T-helper 17 cell (primary cell): ENCODE results near the gene FBXW7. TPM values are rescaled to one million over a fixed set of nuclear protein-coding genes. Genes with fewer than 3 reads are reported as not detected.

Experiments
- ATAC-seq: fragments of 150-1000 bp; cut with Tn5 transposase; 2 replicates; pipeline ENCODE4 v1.10.0; 2021; ENCODE audit warnings: mild to moderate bottlenecking, moderate library complexity
- DNase-seq, 3 donors: peaks; one replicate each; pipeline versions ENCODE4 v3.0.0 to v3.0.0-alpha.2; 2020 to 2021
- H3K9me3 ChIP-seq: one replicate; pipeline ENCODE4 v1.7.0; 2013; ENCODE audit warnings: low read length, mild to moderate bottlenecking; ENCODE audit not compliant: control insufficient read depth, poor library complexity, severe bottlenecking
- H3K27ac Mint-ChIP-seq: one replicate; pipeline ENCODE4 v1.8.0; 2022; ENCODE audit warnings: mild to moderate bottlenecking, moderate library complexity, mixed read lengths
- H3K27me3 Mint-ChIP-seq: one replicate; pipeline ENCODE4 v1.8.0; 2022; ENCODE audit warnings: mixed read lengths
- H3K36me3 Mint-ChIP-seq: one replicate; pipeline ENCODE4 v1.8.0; 2022; ENCODE audit warnings: low read depth, mixed read lengths
- H3K4me1 Mint-ChIP-seq: one replicate; pipeline ENCODE4 v1.8.0; 2022; ENCODE audit warnings: mild to moderate bottlenecking, mixed read lengths
- H3K4me3 Mint-ChIP-seq: one replicate; pipeline ENCODE4 v1.8.0; 2022; ENCODE audit warnings: mild to moderate bottlenecking, moderate library complexity, mixed read lengths
- total RNA-seq, 4 donors: library from RNA in 2 of 4; stranded (reverse) in 2 of 4; gene quantifications; one replicate each; pipeline ENCODE4 v1.2.3 and lab custom pipeline; 2022 to 2026

FBXW7 gene
- total RNA-seq, 2 donors from 2014 or later: 102 to 125 TPM

GRCh38 chr4:152328582-152328981, 207.3 kb downstream of the FBXW7 start:
- H3K9me3 ChIP-seq: no peaks in the 10 kb centered on the region
- Mint-ChIP-seq H3K27me3 (no peaks in the 10 kb centered on the region), H3K36me3 (peaks cover 9% of the 10 kb centered on the region), H3K4me3 (no peak overlapping the region), H3K27ac (peak overlapping the region; percentile 51), H3K4me1 (peaks cover 14% of the 10 kb centered on the region)
- DNase-seq (no peak), ATAC-seq (no peak)

GRCh38 chr4:152327606-152328453, 208.1 kb downstream of the FBXW7 start:
- no peaks in the 10 kb centered on the region for H3K9me3 ChIP-seq
- H3K4me1 Mint-ChIP-seq: peaks cover 14% of the 10 kb centered on the region
- peak overlapping the region; percentile 51 for H3K27ac Mint-ChIP-seq
- H3K4me3 Mint-ChIP-seq: peak overlapping the region; percentile 75
- DNase-seq: no peak
- peaks cover 10% of the 10 kb centered on the region for H3K36me3 Mint-ChIP-seq
- no peaks in the 10 kb centered on the region for H3K27me3 Mint-ChIP-seq
- peak; percentile 65 for ATAC-seq

- peaks cover 16% of the 10 kb centered on the region for H3K4me1 Mint-ChIP-seq
- H3K9me3 ChIP-seq: no peaks in the 10 kb centered on the region
- no peaks in the 10 kb centered on the region for H3K27me3 Mint-ChIP-seq
- ATAC-seq (no peak), DNase-seq (no peak)
- no peak overlapping the region for H3K4me3 Mint-ChIP-seq
- H3K36me3 Mint-ChIP-seq: peaks cover 12% of the 10 kb centered on the region
- no peak overlapping the region for H3K27ac Mint-ChIP-seq
Observed at GRCh38 chr4:152325831-152326230, 210.1 kb downstream of the FBXW7 start.

GRCh38 chr4:152323221-152323620, 212.7 kb downstream of the FBXW7 start:
- DNase-seq: no peak
- ATAC-seq: no peak
- H3K27ac Mint-ChIP-seq: no peak overlapping the region
- peaks cover 15% of the 10 kb centered on the region for H3K4me1 Mint-ChIP-seq
- peaks cover 12% of the 10 kb centered on the region for H3K36me3 Mint-ChIP-seq
- no peaks in the 10 kb centered on the region for H3K27me3 Mint-ChIP-seq
- H3K9me3 ChIP-seq: no peaks in the 10 kb centered on the region
- no peak overlapping the region for H3K4me3 Mint-ChIP-seq

- peaks cover 12% of the 10 kb centered on the region for H3K36me3 Mint-ChIP-seq
- no peaks in the 10 kb centered on the region for H3K9me3 ChIP-seq
- H3K27me3 Mint-ChIP-seq: no peaks in the 10 kb centered on the region
- no peak overlapping the region for H3K4me3 Mint-ChIP-seq
- no peak for ATAC-seq
- H3K27ac Mint-ChIP-seq: no peak overlapping the region
- H3K4me1 Mint-ChIP-seq: peaks cover 12% of the 10 kb centered on the region
- no peak for DNase-seq
Observed at GRCh38 chr4:152322656-152323055, 213.2 kb downstream of the FBXW7 start.

GRCh38 chr4:152321923-152322322, 214.0 kb downstream of the FBXW7 start:
- peaks cover 10% of the 10 kb centered on the region for H3K36me3 Mint-ChIP-seq
- H3K9me3 ChIP-seq: no peaks in the 10 kb centered on the region
- no peaks in the 10 kb centered on the region for H3K27me3 Mint-ChIP-seq
- H3K4me1 Mint-ChIP-seq: peaks cover 6% of the 10 kb centered on the region
- no peak for ATAC-seq
- H3K27ac Mint-ChIP-seq: no peak overlapping the region
- H3K4me3 Mint-ChIP-seq: no peak overlapping the region
- no peak for DNase-seq

GRCh38 chr4:152321398-152321797, 214.5 kb downstream of the FBXW7 start:
- ATAC-seq (no peak), DNase-seq (no peak)
- no peak overlapping the region for H3K27ac Mint-ChIP-seq
- no peaks in the 10 kb centered on the region for H3K27me3 Mint-ChIP-seq
- peaks cover 10% of the 10 kb centered on the region for H3K36me3 Mint-ChIP-seq
- no peak overlapping the region for H3K4me3 Mint-ChIP-seq
- peaks cover 6% of the 10 kb centered on the region for H3K4me1 Mint-ChIP-seq
- no peaks in the 10 kb centered on the region for H3K9me3 ChIP-seq

GRCh38 chr4:152316969-152317368, 218.9 kb downstream of the FBXW7 start:
- no peaks in the 10 kb centered on the region for H3K9me3 ChIP-seq
- Mint-ChIP-seq H3K4me1 (peaks cover 4% of the 10 kb centered on the region), H3K36me3 (peaks cover 2% of the 10 kb centered on the region), H3K27ac (no peak overlapping the region), H3K4me3 (no peak overlapping the region), H3K27me3 (no peaks in the 10 kb centered on the region)
- DNase-seq (no peak), ATAC-seq (no peak)

- Mint-ChIP-seq H3K27me3 (peaks cover 5% of the 10 kb centered on the region), H3K4me1 (no peaks in the 10 kb centered on the region), H3K36me3 (peaks cover 2% of the 10 kb centered on the region), H3K4me3 (no peak overlapping the region), H3K27ac (no peak overlapping the region)
- no peak for ATAC-seq
- H3K9me3 ChIP-seq: no peaks in the 10 kb centered on the region
- no peak for DNase-seq
Observed at GRCh38 chr4:152310257-152310656, 225.6 kb downstream of the FBXW7 start.

- H3K4me3 Mint-ChIP-seq: no peak overlapping the region
- DNase-seq (no peak), ATAC-seq (no peak)
- H3K36me3 Mint-ChIP-seq: peaks cover 2% of the 10 kb centered on the region
- H3K27me3 Mint-ChIP-seq: peaks cover 5% of the 10 kb centered on the region
- no peaks in the 10 kb centered on the region for H3K9me3 ChIP-seq
- H3K4me1 Mint-ChIP-seq: no peaks in the 10 kb centered on the region
- no peak overlapping the region for H3K27ac Mint-ChIP-seq
Observed at GRCh38 chr4:152309418-152309817, 226.5 kb downstream of the FBXW7 start.

- Mint-ChIP-seq H3K4me1 (no peaks in the 10 kb centered on the region), H3K36me3 (peaks cover 2% of the 10 kb centered on the region)
Observed at GRCh38 chr4:152308951-152309350, 226.9 kb downstream of the FBXW7 start.

GRCh38 chr4:152307669-152308068, 228.2 kb downstream of the FBXW7 start:
- H3K27me3 Mint-ChIP-seq: peaks cover 5% of the 10 kb centered on the region
- H3K4me1 Mint-ChIP-seq: no peaks in the 10 kb centered on the region
- DNase-seq: no peak
- ATAC-seq: no peak
- no peaks in the 10 kb centered on the region for H3K9me3 ChIP-seq
- H3K36me3 Mint-ChIP-seq: no peaks in the 10 kb centered on the region
- H3K27ac Mint-ChIP-seq: no peak overlapping the region
- no peak overlapping the region for H3K4me3 Mint-ChIP-seq

More at GRCh38 chr4:152308951-152309350, 226.9 kb downstream of the FBXW7 start:
- no peak for ATAC-seq
- H3K9me3 ChIP-seq: no peaks in the 10 kb centered on the region
- peaks cover 5% of the 10 kb centered on the region for H3K27me3 Mint-ChIP-seq
- no peak overlapping the region for H3K4me3 Mint-ChIP-seq
- DNase-seq: no peak
- no peak overlapping the region for H3K27ac Mint-ChIP-seq

GRCh38 chr4:152306541-152306940, 229.4 kb downstream of the FBXW7 start:
- no peaks in the 10 kb centered on the region for H3K36me3 Mint-ChIP-seq
- no peak for ATAC-seq
- no peak overlapping the region for H3K27ac Mint-ChIP-seq
- peaks cover 5% of the 10 kb centered on the region for H3K27me3 Mint-ChIP-seq
- H3K9me3 ChIP-seq: no peaks in the 10 kb centered on the region
- no peaks in the 10 kb centered on the region for H3K4me1 Mint-ChIP-seq
- DNase-seq: no peak
- H3K4me3 Mint-ChIP-seq: no peak overlapping the region

- no peaks in the 10 kb centered on the region for H3K4me1 Mint-ChIP-seq
- no peak overlapping the region for H3K27ac Mint-ChIP-seq
- no peak for ATAC-seq
- H3K27me3 Mint-ChIP-seq: peaks cover 5% of the 10 kb centered on the region
- H3K4me3 Mint-ChIP-seq: no peak overlapping the region
- peaks cover 2% of the 10 kb centered on the region for H3K36me3 Mint-ChIP-seq
- H3K9me3 ChIP-seq: no peaks in the 10 kb centered on the region
- DNase-seq: no peak
Observed at GRCh38 chr4:152304220-152304619, 231.7 kb downstream of the FBXW7 start.
